Hematopoietic multipotent progenitor cell treated with erythropoietin and hydrocortisone succinate and interleukin-3 and kit ligand, for 8 days (in vitro differentiated cells): ENCODE data around the gene TPM4.
"Not testable (repeated sequence)": the region's sequence is repeated elsewhere in the genome, so short reads cannot be mapped to it uniquely, and the experiment has no call there.

Experiments used
- DNase-seq: peaks from one replicate; pipeline ENCODE4 v3.0.0-alpha.2; 2015

Gene TPM4

GRCh38 chr19:16074488-16075365 lies 1.6 kb upstream of the TPM4 start:
- no peak for DNase-seq

GRCh38 chr19:16075430-16076153 lies 703 bp upstream of the TPM4 start:
- DNase-seq = no peak

GRCh38 chr19:16076958-16077611 lies 790 bp downstream of the TPM4 start:
- no peak for DNase-seq

- DNase-seq = no peak
Measured at GRCh38 chr19:16077984-16078758, 1.9 kb downstream of the TPM4 start.

GRCh38 chr19:16078759-16079707 lies 2.7 kb downstream of the TPM4 start:
- peak; percentile 96 for DNase-seq

- DNase-seq = no peak
Measured at GRCh38 chr19:16084067-16084685, 7.9 kb downstream of the TPM4 start.

GRCh38 chr19:16085115-16085514 lies 8.8 kb downstream of the TPM4 start:
- DNase-seq = no peak

GRCh38 chr19:16087404-16087803 lies 11.1 kb downstream of the TPM4 start:
- not testable (repeated sequence) for DNase-seq

GRCh38 chr19:16087940-16088339 lies 11.6 kb downstream of the TPM4 start:
- DNase-seq = no peak

- DNase-seq = no peak
Measured at GRCh38 chr19:16088351-16089009, 12.2 kb downstream of the TPM4 start.

- DNase-seq = no peak
Measured at GRCh38 chr19:16089010-16089846, 12.9 kb downstream of the TPM4 start.

GRCh38 chr19:16091546-16092475 lies 15.5 kb downstream of the TPM4 start:
- no peak for DNase-seq

- no peak for DNase-seq
Measured at GRCh38 chr19:16094360-16095070, 18.2 kb downstream of the TPM4 start.

- no peak for DNase-seq
Measured at GRCh38 chr19:16095071-16095571, 18.8 kb downstream of the TPM4 start.

- no peak for DNase-seq
Measured at GRCh38 chr19:16096280-16096855, 20.1 kb downstream of the TPM4 start.

GRCh38 chr19:16098416-16098768 lies 22.1 kb downstream of the TPM4 start:
- no peak for DNase-seq

GRCh38 chr19:16098821-16099220 lies 22.5 kb downstream of the TPM4 start:
- no peak for DNase-seq
